GM10248 (cell line): ENCODE measurements around the gene ATP1A3.

ENCODE experiments used
- CTCF ChIA-PET: fragments of 300-600 bp; sonication (Branson Sonifier 250); formaldehyde crosslinking; extraction: SDS; loops from one replicate; lab custom pipeline; 2021; ENCODE audit warnings: antibody characterized with exemption; lab: Yijun Ruan, JAX
- POLR2A ChIA-PET: fragments of 350-650 bp; sonication (Branson Sonifier 250); formaldehyde crosslinking; extraction: SDS; loops from one replicate; lab custom pipeline; 2020; ENCODE audit warnings: antibody characterized with exemption; lab: Yijun Ruan, JAX
- DNase-seq: peaks from one replicate; pipeline ENCODE4 v3.0.0; 2012; ENCODE audit errors: extremely low spot score
- CTCF ChIP-seq: IDR thresholded peaks from 2 replicates; pipeline ENCODE4 v1.5.1; 2012; ENCODE audit warnings: mild to moderate bottlenecking, low read depth; ENCODE audit errors: extremely low read depth, missing control alignments, control extremely low read depth

Gene ATP1A3

DNA sequence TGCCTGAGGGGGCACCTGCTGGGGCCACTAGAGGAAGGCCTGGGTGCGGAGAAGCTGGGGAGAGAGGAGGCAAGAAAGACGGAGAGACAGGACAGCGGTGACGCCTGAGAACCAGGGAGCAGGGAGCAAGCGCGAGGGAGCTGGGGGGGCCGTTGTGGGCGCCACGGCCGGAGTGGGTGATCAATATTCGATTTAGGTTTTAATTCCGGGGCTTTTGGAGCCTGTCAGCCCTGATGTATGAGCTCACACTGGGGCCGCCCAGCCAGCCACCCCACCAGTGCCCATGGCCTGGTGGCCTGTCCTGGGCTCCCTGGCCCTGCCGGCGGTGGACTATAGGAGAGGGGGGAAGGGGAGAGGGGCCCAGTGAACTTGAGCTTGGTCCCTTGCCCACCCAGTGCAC, 57.1 kb downstream of the ATP1A3 start:
- no peak for DNase-seq
- POLR2A ChIA-PET, result interaction anchor here (0.7 to 1.6 kb wide), 3 partner anchors 9 to 62 kb away, joined by 3 to 8 read pairs (median 5); no protein-coding TSS in a partner anchor
- CTCF ChIA-PET, result interaction anchor here (0.9 to 2.1 kb wide), 11 partner anchors 9 to 78 kb away, joined by 3 to 10 read pairs (median 4); partner anchors contain the start of genes ERFL, RABAC1 and RPS19
- no peak for TF ChIP-seq CTCF

GRCh38 chr19:41936416-41936850, 57.6 kb downstream of the ATP1A3 start:
- no peak for TF ChIP-seq CTCF
- ChIA-PET CTCF (interaction anchor here (0.9 to 2.1 kb wide), 8 partner anchors 9 to 74 kb away, joined by 3 to 10 read pairs (median 5); partner anchors contain the start of genes ERFL and RABAC1), POLR2A (interaction anchor here (1.4 to 1.6 kb wide), 2 partner anchors 9 to 50 kb away, joined by 5 to 8 read pairs; no protein-coding TSS in a partner anchor)
- no peak for DNase-seq

GRCh38 chr19:41935760-41936415, 58.1 kb downstream of the ATP1A3 start:
- ChIA-PET POLR2A (interaction anchor here (1.6 kb wide), 1 partner anchor 50 kb away, joined by 5 read pairs; no protein-coding TSS in a partner anchor), CTCF (interaction anchor here (0.9 to 1.2 kb wide), 3 partner anchors 9 to 73 kb away, joined by 3 to 4 read pairs (median 3); no protein-coding TSS in a partner anchor)
- no peak for TF ChIP-seq CTCF
- DNase-seq, result no peak

DNA sequence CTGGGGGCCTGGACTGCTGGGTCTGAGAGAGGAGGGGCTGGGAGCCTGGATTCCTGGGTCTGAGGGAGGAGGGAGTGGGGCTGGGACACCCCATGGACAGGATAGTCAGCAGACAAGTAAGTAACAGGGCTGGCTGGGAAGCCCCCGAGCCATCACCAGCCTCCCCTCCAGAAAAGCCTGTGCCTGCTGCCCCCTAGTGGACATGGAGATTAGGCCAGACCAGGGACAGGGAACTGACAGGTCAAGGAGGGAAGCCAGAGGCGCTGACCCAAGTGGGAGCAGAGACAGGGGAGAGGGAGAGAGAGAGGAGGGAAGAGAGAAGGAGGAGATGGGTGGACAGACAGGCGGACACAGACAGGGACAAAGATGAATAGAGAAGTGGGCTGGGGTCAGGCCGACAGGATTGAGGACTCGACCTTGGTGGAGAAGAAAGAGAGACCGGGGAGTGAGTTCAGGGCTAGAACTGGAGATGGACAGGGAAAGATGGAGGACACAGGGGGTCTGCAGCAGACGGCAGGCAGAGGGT, 59.1 kb downstream of the ATP1A3 start:
- peak; percentile 87 for TF ChIP-seq CTCF
- POLR2A ChIA-PET, result interaction anchor here (1.5 kb wide), 1 partner anchor 70 kb away, joined by 4 read pairs; no protein-coding TSS in a partner anchor
- CTCF ChIA-PET, result interaction anchor here (1.0 to 6.2 kb wide), 7 partner anchors 8 to 108 kb away, joined by 3 to 35 read pairs (median 3); no protein-coding TSS in a partner anchor
- peak; percentile 89 for DNase-seq

- DNase-seq, result no peak
- TF ChIP-seq CTCF, result no peak
- CTCF ChIA-PET, result interaction anchor here (0.8 to 6.2 kb wide), 10 partner anchors 9 to 107 kb away, joined by 3 to 35 read pairs (median 3); no protein-coding TSS in a partner anchor
- POLR2A ChIA-PET, result interaction anchor here (1.5 kb wide), 1 partner anchor 69 kb away, joined by 4 read pairs; no protein-coding TSS in a partner anchor
Measured at GRCh38 chr19:41933693-41934426, 60.2 kb downstream of the ATP1A3 start.
